GM19463 (cell line): ENCODE results near the gene SYNM.

Source experiments
- ATAC-seq: cut with Tn5 transposase; IDR thresholded peaks from one replicate; pipeline ENCODE4 v1.9.1; 2021; ENCODE audit warnings: mild to moderate bottlenecking, moderate library complexity; ENCODE audit not compliant: unreplicated experiment

The SYNM gene

GRCh38 chr15:99163271-99164062 is 58.6 kb downstream of the SYNM start:
- peak; percentile 28 for ATAC-seq

DNA sequence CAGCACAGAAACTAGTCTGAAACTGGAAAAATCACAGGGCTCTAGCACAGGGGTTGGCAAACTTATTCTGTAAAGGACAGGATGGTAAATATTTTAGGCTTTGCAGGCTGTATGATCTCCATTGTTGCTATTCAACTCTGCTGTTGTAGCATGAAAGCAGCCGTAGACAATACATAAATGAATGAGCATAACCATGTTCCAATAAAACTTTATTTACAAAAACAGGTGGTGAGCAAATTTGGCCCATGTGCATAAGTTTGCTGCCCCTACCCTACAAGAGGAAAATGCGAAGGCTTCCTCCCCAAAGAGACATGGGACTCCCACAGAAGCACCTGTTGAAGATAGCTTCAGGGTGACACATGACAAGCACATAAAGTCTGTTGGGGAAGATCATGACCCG is 59.2 kb downstream of the SYNM start:
- ATAC-seq: no peak

GRCh38 chr15:99165020-99165790 is 60.3 kb downstream of the SYNM start:
- no peak for ATAC-seq

DNA sequence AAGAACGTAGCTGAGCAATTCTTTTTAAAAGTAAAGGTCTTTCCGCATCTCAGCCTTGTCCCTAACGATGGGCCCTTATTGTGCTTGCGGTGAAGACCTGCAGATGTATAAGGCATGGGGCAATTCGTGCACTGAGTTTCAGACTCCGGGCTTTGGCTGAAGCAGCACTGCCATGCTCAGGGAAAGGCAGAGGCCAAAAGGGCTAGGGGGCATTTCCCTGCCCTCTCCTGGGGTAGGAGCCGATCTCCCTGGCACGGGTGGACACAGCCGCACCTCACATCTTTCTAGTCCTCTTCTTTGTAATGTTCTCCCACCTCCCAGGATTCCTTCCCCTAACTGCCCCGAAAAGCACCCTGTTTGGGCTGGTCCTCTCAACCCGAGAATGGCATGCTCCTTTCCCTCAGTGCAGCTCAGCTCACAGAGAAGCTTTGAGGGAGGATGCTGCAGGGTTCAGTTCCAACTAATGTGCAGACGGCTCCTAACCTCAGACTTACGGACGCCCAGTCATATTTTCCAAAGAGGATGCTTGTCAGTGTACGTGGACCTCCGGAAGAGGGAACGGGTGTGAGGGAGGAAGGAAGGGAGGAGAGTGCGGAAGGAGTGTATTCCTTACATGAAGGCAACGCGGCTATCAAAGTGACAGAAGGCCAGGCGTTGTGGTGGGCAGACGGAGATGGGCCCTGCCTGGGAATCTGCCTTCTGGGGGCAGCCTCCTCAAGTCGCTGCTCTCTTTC is 61.2 kb downstream of the SYNM start:
- no peak for ATAC-seq

DNA sequence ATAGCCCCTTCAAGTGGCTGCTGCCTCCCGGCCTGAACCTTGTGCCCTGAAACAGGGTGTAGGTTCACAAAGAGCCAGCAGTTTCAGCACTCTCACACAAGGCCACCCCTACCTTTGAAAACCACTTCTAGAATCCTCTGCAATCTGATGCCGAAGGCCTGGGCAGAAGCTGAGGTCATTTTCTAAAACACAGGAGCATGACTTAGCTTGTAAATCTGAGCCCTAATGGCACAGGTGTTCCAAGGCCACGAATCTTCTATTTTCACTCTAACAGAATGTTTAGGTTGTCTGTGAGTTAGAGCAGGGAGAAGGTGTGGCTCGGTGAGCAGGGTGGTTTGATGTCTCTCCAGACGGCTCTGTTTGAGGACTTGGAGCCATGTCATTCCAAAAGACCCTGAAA is 62.3 kb downstream of the SYNM start:
- no peak for ATAC-seq

DNA sequence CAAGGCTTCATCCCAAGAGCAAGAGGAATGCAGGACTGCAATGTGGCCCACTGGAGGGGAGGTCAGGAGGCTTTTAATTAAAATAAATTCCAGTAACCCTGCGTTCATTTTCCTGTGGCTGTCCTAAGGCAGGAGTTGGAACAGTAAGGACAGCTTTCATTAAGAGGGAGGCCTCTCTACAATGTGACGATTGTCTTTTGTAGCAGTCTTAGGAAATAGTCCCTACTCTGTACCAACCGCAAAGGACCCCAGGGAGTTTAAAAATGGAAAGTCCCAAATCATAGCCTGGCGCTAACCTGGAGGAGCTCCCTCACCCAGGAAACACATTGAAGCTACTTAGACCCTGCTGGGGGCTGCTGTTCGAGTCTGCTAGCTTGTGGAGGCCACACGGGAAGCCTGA is 62.8 kb downstream of the SYNM start:
- ATAC-seq: peak; percentile 79

DNA sequence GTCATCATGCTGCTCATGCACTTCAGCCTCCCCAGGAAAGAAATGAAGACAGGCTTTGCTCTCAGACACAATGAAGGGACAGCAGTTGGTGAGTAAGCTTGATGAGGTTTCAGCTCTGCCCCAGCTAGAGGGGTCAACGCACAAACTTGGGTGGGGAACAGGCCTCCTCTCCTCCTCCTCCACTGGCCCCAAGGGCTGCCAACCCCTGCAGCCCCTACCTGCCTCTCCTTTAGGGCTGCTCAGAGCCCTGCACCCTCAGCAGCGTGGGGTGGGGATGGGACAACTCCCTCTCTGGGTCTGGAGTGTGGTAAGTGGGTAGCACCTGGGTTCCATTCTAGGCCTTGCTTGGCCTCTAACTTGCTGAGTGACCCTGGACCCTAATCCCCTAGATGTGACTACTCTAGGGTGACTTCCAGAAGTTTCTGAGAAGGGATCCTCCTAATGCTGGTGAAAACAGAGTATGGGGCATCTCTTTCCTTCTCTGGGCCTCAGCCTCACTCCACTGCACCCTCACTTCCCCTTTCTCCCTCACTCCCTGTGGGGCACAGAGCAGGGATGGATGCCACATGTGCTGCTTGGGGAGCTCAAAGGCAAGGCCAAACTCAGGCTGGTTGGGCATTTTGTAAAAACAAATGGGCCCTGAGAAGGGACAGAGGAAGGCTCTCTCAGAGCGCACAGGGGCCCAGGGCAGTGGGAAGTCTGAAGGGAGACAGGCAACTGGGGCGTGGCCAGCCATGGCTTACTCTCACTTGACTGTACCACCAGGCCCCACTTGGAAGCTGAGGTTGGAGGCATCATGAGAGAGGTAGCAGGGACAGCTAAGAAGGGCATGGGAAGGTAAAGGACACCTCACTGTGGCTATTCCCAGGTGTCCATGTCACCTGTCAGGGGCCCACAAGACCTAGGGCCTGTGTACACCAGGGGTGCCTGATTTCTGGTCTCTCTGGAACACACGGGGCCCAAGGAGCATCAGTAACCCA is 64.0 kb downstream of the SYNM start:
- no peak for ATAC-seq

GRCh38 chr15:99169769-99170311 is 65.0 kb downstream of the SYNM start:
- ATAC-seq: no peak

DNA sequence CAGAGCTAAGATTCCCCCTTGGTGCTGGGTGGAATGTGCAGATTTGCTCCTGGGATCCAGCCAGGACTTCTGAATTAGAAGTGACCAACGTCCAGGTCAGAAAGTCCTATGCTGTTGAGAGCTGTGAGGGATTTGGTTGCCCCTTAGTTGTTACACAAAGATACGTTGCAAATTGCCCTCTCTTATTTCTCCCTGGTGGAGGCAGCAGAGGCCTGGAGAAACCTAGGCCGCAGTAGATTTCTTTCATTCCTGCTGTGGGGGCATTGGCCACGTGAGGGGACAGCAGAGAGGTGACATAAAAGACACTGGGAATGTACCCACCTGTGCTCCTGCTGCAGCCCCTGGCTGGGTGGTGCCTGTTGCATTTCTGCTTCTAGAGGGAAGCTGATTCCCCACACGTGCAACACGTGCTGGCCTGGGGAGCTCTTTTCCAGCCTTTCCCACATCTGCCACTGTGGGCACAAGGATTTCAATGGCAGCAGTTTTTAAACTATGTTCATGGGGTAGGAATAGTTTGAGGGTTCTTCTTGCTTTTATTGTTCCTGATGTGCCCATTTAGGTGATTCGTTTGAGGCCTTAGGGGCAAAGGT is 65.7 kb downstream of the SYNM start:
- ATAC-seq: no peak

GRCh38 chr15:99172171-99172570 is 67.3 kb downstream of the SYNM start:
- no peak for ATAC-seq

DNA sequence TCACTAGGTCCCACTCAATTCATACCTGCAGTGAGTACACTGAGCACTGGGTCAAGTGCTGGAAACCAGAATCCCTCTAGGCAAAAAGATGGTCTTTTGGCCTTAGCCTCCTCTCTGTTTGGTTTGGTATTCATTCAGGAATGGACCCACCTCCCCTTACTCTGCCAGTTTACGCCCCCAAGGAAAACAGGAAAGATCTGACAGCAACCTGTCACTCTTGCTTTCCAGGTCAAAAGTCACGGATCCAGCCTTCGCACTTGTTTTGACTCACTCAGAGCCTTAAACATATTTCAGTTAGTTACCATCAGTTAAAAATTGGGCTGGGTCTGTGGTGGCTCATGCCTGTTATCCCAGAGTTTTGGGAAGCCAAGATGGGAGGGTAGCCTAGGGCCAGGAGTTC is 68.1 kb downstream of the SYNM start:
- ATAC-seq: no peak

GRCh38 chr15:99174567-99175395 is 69.9 kb downstream of the SYNM start:
- no peak for ATAC-seq

DNA sequence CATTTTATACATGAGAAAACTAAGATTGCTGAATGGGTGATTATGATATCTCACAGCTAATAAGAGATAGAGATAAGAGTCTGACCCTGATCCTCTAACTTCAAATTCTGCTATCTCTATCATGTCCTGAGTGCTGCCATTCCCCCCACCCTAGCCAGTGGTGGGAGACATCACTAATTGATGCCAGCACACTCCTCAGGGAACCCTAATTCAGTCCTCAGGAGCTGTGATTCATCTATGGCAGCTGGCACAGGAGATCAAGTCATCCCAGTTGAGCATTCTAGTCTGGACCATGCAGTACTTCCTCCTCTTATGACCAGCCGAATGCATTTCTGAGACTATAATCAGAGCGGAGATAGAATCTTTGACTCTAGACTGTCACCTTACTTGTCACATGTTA is 71.9 kb downstream of the SYNM start:
- no peak for ATAC-seq

DNA sequence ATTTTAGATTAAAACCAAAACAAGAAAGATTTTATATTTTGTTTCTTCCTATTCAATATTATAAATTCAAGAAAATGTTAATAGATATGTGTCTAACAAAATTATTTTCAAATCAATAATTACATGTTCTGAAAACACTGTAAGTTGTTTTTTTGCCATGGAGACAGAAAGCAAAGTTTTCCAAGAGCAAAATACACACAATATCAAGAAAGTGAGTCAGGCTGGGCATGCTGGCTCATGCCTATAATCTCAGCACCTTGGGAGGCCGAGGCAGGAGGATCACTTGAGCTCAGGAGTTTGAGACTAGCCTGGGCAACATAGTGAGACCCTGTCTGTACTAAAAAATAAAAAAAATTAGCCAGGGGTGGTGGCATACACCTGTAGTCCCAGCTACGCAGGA is 72.8 kb downstream of the SYNM start:
- ATAC-seq: no peak

DNA sequence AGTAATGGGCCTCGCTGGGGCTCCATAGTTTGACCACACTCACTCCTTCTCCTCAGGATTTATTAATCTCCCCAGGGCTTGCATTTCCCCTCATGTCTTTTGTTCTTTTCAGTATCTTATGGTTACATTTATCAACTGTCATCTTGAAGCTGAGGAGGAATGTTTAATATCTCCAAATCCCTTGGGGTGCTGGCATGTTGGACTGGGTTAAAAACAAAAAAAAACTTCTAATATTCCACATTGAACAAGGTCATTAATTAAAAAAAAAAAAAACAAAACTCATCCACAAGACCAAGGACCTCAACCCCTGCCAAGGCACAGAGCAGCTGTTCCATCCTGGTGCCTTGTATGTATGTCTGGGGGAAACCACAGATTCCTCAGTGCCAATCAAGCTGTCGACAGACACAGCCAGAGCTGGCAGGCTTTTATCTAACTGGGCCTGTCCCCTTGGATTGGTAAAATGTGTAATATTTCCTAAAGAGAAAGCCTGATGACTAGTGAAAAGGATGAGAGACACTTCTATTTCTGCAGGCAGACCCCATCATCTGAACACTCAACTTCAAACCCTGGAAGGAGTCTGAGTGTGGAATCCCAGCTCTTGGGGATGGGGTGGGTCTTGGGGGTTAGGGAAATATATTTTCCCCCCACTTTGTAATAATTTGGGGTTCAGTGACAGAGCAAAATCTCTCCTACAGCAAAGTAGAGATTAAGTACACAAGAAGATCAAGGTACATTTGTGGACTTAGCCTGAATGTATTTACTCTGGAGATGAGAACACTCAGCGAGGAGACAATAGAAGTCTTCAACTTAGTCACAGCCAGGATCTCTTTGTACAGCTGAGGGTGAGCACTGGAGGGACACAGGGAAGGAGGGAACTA is 75.4 kb downstream of the SYNM start:
- ATAC-seq: no peak

DNA sequence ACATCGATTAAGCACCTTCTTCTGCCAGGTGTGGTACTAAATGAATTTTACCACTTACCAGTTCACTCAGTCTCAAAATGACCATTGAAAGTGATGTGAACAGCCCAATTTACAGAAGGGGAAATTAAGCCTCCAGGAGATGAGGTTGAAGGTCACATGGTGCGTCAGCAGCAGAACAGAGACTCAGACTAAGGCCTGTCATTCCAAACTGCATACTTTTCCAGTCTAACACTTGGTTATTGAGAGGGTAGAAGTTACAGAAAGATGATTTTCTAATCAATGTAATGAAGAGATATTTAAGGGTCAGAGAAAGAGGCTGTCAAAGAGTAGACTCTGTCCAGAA is 76.1 kb downstream of the SYNM start:
- ATAC-seq: no peak

DNA sequence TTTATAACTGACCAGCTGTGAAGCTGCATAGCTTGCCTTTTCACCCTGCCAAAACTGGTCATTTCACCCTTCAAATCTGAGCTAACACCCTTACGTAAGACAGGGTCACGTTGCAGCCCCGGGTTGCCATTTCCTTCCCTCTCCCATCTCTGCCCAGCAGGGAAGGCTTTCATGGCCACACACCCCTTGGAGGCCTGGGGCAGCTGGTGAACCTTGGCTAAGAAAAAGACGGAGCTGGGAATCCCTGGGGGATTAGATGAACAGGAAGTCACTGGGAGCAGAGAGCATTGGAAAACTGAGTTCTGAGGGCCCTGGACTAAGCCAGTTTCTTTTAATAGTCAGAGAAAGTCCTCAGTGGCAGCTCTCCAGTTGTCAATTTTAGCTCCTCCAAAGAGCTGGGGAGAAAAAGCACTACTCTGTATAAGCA is 76.7 kb downstream of the SYNM start:
- no peak for ATAC-seq

DNA sequence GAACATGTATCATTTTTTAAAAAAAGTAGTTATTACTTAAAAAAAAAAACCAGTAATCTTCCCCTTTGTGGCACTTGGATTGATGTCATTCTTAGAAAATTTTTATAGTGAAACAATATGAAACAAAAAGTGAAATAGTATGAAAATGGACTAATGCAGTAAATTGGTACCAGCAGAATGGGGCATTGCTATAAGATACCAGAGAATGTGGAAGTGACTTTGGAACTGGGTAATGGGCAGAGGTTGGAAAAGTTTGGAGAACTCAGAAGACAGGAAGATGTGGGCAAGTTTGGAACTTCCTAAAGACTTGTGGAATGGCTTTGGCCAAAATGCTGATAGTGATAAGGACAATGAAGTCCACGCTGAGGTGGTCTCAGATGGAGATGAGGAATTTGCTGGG is 77.9 kb downstream of the SYNM start:
- ATAC-seq: no peak
